Left ventricle myocardium inferior (tissue), 1 donor: Measurements from ENCODE around the gene OCIAD1. TPM values are rescaled to one million over a fixed set of nuclear protein-coding genes. Genes with fewer than 3 reads are reported as not detected.

Source experiments
- DNase-seq: peaks from one replicate; pipeline ENCODE4 v3.0.0-alpha.2; 2020
- H3K27ac ChIP-seq: fragments of 200-600 bp; replicated peaks from 2 replicates; pipeline ENCODE4 v1.8.0; 2021
- H3K27me3 ChIP-seq: fragments of 200-600 bp; 2 replicates; pipeline ENCODE4 v1.8.0; 2021; ENCODE audit warnings: low read depth
- H3K36me3 ChIP-seq: fragments of 200-600 bp; 2 replicates; pipeline ENCODE4 v1.8.0; 2021
- H3K4me1 ChIP-seq: fragments of 200-600 bp; 2 replicates; pipeline ENCODE4 v1.8.0; 2021
- H3K4me3 ChIP-seq: fragments of 200-600 bp; 2 replicates; pipeline ENCODE4 v1.8.0; 2021; ENCODE audit warnings: mild to moderate bottlenecking, moderate library complexity
- H3K9me3 ChIP-seq: fragments of 200-600 bp; replicated peaks from 2 replicates; pipeline ENCODE4 v1.8.0; 2021
- CTCF ChIP-seq: fragments of 200-600 bp; IDR thresholded peaks from 2 replicates; pipeline ENCODE4 v1.8.0; 2021; ENCODE audit warnings: antibody characterized with exemption, mild to moderate bottlenecking, borderline replicate concordance
- intact Hi-C: fragments of 100-400 bp; cut with micrococcal nuclease; formaldehyde crosslinking; loops from one replicate; pipeline ENCODE4 v1.11.0; 2022
- total RNA-seq: library from RNA; stranded (reverse); fragmentation: NEBNext Ultra II Directional; extraction: Animal tissue kit (Norgen Biotek cat#: 25700); gene quantifications from one replicate; pipeline ENCODE4 v1.2.1, GENCODE V29; 2021
- donor health status: DM: no; HTN: yes; CAD: no; lungs with severe emphysema.

The OCIAD1 gene
- total RNA-seq, 1 donor from 2014 or later = 129 TPM

- no peak for DNase-seq
- no peak overlapping the region for H3K27ac ChIP-seq
- TF ChIP-seq CTCF = no peak
- no peak overlapping the region for H3K4me3 ChIP-seq
- no peaks in the 10 kb centered on the region for H3K9me3 ChIP-seq
- intact Hi-C loops = no loop called here
- H3K27me3 ChIP-seq = no peaks in the 10 kb centered on the region
- H3K4me1 ChIP-seq = peaks cover 15% of the 10 kb centered on the region
- no peaks in the 10 kb centered on the region for H3K36me3 ChIP-seq
Observed at GRCh38 chr4:48790561-48790960, 40.3 kb upstream of the OCIAD1 start.

- no peaks in the 10 kb centered on the region for H3K36me3 ChIP-seq
- TF ChIP-seq CTCF = no peak
- H3K27me3 ChIP-seq = no peaks in the 10 kb centered on the region
- no peak overlapping the region for H3K27ac ChIP-seq
- H3K9me3 ChIP-seq = no peaks in the 10 kb centered on the region
- no peak overlapping the region for H3K4me3 ChIP-seq
- peaks cover 15% of the 10 kb centered on the region for H3K4me1 ChIP-seq
- no peak for DNase-seq
- intact Hi-C loops = no loop called here
Observed at GRCh38 chr4:48791313-48791712, 39.6 kb upstream of the OCIAD1 start.

- no peaks in the 10 kb centered on the region for H3K36me3 ChIP-seq
- DNase-seq = no peak
- H3K9me3 ChIP-seq = no peaks in the 10 kb centered on the region
- H3K4me1 ChIP-seq = peaks cover 15% of the 10 kb centered on the region
- H3K27ac ChIP-seq = peak overlapping the region; percentile 28
- H3K4me3 ChIP-seq = no peak overlapping the region
- TF ChIP-seq CTCF = no peak
- intact Hi-C loops = no loop called here
- no peaks in the 10 kb centered on the region for H3K27me3 ChIP-seq
Observed at GRCh38 chr4:48792348-48793006, 38.4 kb upstream of the OCIAD1 start.

- H3K4me1 ChIP-seq = peaks cover 24% of the 10 kb centered on the region
- H3K4me3 ChIP-seq = no peak overlapping the region
- intact Hi-C loops = no loop called here
- no peaks in the 10 kb centered on the region for H3K9me3 ChIP-seq
- TF ChIP-seq CTCF = no peak
- H3K36me3 ChIP-seq = no peaks in the 10 kb centered on the region
- DNase-seq = no peak
- no peaks in the 10 kb centered on the region for H3K27me3 ChIP-seq
- no peak overlapping the region for H3K27ac ChIP-seq
Observed at GRCh38 chr4:48795108-48795507, 35.8 kb upstream of the OCIAD1 start.

GRCh38 chr4:48796191-48796926 lies 34.5 kb upstream of the OCIAD1 start:
- Histone ChIP-seq H3K27me3 (no peaks in the 10 kb centered on the region), H3K27ac (no peak overlapping the region), H3K4me3 (no peak overlapping the region), H3K9me3 (no peaks in the 10 kb centered on the region), H3K36me3 (no peaks in the 10 kb centered on the region), H3K4me1 (peaks cover 28% of the 10 kb centered on the region)
- TF ChIP-seq CTCF = no peak
- no peak for DNase-seq
- intact Hi-C loops = no loop called here
